HS-27A (cell line): ENCODE results near the gene SYNE2.
"Not testable (repeated sequence)": the region's sequence is repeated elsewhere in the genome, so short reads cannot be mapped to it uniquely, and the experiment has no call there.

ENCODE experiments used
- DNase-seq: peaks from one replicate; pipeline ENCODE4 v3.0.0-alpha.2; 2012; ENCODE audit warnings: low read depth, missing footprints

The SYNE2 gene

DNA sequence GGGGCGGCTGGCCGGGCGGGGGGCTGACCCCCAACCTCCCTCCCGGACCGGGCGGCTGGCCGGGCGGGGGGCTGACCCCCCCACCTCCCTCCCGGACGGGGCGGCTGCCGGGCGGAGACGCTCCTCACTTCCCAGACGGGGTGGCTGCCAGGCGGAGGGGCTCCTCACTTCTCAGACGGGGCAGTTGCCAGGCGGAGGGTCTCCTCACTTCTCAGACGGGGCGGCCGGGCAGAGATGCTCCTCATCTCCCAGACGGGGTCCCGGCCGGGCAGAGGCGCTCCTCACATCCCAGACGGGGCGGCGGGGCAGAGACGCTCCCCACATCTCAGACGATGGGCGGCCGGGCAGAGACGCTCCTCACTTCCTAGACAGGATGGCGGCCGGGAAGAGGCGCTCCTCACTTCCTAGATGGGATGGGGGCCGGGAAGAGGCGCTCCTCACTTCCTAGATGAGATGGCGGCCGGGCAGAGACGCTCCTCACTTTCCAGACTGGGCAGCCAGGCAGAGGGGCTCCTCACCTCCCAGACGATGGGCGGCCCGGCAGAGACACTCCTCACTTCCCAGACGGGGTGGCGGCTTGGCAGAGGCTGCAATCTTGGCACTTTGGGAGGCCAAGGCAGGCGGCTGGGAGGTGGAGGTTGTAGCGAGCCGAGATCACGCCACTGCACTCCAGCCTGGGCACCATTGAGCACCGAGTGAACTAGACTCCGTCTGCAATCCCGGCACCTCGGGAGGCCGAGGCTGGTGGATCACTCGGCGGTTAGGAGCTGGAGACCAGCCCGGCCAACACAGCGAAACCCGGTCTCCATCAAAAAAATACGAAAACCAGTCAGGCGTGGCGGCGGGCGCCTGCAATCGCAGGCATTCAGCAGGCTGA lies 185.3 kb downstream of the SYNE2 start:
- DNase-seq: not testable (repeated sequence)

DNA sequence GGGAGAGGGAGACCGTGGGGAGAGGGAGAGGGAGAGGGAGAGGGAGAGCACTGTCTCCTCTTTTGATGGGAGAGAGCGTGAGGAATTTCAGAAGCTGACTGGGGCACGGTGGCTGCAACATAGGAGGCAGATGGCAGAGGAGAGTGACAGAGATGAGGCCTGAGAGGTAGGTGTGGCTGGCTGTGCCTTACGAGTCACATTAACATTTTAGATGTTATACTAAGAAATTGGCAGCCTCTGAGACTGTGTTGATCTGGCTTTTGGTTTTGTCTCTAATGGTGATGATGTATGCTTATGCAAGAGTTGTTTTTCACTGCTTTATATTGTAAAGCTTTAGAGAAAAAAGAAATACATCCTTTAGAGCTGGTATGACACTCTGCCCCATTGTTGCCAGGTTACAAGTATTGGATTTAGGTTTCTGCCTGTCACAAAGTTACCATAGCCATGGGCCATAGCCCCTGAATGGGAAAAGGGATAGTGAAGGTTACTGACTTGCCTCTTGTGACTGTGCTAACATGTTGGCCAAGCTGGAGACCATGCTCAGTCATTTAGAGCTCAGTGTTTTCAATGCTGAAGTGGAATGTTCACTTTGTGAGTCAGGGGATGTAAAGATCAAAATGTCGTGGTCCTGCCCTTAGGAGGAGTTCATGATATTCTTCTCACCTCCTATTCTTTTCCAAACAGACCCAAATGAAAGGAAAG lies 186.2 kb downstream of the SYNE2 start:
- no peak for DNase-seq

DNA sequence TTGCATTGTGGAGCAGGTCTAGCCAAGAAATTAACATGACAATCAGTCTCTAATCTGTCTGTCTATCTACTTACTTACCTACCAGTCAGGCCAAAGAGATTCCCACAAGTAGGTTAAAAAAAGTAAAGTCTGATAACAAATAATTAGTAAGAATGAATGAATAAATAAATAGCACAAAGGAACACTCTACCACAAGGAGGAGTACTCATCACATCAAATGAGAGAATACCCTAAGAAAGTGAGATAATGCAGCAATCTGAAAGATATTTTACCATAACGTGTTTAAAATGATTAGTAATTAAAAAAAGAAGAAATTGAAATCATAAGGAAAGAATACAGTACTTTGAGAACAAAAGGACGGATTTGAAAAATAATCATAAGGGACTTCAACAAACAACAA lies 187.2 kb downstream of the SYNE2 start:
- no peak for DNase-seq

DNA sequence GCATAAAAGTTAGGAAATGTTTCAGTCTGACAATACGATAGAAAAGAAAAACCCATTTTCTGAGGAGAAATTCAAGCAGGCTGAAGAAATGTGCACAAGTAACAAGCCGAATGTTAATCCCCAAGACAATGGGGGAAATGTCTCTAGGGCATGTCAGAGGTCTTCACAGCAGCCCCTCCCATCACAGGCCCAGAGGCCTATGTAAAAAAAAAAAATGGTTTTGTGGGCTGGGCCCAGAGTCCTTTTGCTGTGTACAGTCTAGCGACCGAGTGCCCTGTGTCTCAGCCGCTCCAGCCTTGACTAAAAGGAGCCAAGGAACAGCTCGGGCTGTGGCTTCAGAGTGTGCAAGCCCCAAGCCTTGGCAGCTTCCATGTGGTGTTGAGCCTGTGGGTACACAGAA lies 190.5 kb downstream of the SYNE2 start:
- DNase-seq: not testable (repeated sequence)

DNA sequence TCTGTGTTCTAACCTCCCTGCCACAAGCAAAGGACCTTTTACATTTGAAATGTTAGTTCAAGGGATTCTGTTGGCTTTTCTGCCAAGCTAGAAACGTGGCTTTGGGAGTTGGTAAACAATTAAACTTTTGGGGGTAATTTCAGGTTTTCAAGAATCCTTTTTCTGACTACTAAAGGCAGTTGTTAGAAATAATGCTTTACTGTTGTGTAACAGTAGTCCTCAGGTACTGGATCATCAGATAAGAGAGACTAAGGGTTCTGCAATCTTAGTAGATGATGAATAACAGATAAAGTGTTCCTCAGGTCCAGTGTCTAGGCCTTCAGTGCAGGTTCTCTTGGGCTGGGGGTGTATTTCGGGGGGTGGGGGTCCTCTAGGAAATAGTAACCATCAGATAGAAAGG lies 192.3 kb downstream of the SYNE2 start:
- DNase-seq: no peak

DNA sequence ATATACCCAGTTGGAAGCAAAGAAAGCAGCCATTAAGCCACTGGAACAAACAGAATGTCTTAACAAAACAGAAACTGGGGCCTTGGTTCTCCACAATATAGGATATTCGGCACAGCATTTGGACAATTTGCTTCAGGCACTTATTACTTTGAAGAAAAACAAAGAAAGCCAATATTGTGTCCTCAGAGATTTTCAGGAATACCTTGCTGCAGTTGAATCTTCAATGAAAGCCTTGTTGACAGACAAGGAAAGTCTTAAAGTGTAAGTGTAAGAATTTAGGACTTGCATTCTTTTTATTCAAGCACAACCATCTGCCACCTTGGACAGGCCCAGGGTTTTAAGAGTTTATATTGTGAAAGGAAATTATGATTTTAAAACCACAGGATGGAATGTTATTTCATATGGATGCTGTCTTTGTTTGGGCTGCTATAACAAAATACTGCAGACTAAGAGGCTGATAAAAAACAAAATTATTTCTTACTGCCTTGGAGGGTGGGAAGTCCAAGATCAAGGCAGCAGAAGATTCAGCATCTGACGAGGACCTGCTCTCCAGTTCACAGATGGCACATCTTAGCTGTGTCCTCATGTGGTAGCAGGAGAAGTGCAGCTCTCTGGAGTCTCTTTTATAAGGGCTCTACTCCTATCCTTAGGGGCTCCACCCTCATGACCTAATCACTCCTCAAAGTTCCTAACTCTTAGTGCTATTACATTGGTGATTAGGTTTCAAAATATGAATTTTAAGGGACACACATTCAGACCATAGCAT lies 197.0 kb downstream of the SYNE2 start:
- no peak for DNase-seq

DNA sequence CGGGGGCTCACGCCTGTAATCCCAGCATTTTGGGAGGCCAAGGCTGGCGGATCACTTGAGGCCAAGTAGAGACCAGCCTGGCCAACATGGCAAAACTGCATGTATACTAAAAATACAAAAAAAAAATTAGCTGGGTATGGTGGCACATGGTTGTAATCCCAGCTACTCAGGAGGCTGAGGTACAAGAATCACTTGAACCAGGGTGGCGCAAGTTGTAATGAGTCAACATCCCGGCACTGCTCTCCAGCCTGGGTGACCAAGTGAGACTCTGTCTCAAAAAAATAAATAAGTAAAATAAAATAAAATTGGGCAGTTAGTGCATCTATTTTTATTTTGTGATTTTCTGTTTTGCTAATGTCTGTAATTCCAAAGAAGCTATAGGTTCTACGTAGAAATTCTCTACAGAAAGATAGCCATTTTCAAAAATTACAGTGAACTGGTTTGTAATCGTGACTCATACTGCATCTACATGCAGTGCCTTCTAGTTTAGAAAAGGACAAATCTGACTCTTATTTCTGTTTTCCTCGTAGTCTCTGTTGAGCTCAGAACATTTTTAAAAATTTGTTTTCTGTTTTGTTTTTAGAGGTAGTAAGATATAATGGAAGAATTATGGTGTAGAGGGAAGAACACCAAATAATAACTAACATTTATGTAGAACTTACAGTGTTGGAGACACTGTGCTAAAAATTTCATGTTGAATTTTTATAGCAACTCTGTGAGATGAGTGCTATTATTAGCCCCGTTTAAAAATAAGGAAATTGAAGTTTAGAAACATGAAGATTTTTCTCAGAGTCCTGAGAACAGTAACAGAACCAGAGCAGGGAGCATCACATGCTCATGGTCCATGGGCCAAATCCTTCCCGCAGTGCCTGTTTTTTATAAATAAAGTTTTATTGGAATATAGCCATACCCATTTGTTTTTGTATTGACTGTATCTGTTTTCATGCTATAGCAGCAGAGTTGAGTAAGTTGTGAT lies 201.2 kb downstream of the SYNE2 start:
- no peak for DNase-seq

DNA sequence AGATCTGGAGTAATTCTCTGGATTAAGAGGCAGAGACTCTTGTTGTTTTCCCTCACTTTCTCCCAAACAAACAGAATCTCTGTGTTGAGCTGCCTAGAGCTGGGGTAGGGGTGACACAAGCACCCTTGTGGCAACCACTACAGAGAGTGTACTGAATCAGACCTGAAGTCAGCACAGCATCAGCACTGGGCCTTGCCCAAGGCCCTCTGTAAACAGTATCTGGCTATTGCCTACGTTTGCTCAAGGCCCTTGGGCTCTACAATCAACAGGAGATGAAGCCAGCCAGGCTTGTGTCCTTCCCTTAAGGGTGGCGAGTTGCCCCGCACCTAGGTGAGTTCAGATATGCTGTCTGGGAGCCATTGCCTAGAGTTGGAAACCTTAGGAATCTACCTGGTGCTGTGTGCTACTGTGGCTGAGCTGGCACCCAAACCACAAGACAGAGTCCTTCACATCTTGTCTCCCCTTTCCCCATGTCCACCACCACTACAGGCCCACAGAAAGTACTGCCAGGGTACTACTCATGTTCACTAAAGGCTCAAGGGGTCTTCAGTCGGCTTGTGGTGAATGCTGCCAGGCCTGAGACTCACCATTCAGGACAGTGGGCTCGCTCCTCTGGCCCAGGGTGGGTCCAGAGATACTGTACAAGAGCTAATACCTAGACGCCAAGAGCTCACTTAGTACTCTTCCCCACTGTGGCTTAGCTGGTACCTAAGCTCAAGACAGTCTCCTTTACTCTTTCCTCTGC lies 206.8 kb downstream of the SYNE2 start:
- no peak for DNase-seq

DNA sequence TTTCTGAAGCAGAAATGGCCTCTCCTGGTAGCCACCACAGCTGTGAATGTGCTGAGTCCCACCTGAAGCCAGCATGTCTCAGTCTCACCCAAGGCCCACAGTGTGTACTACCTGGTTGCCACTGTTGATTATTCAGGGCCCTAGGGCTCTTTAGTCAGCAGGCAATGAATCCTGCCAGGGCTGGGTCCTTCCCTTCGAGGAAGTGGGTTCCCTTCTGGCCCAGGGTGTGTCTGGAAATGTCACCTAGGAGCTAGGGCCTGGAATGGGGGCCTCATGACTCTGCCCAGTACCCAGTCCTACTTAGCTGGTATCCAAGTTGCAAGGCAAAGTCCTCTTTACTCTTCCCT lies 207.4 kb downstream of the SYNE2 start:
- DNase-seq: no peak

DNA sequence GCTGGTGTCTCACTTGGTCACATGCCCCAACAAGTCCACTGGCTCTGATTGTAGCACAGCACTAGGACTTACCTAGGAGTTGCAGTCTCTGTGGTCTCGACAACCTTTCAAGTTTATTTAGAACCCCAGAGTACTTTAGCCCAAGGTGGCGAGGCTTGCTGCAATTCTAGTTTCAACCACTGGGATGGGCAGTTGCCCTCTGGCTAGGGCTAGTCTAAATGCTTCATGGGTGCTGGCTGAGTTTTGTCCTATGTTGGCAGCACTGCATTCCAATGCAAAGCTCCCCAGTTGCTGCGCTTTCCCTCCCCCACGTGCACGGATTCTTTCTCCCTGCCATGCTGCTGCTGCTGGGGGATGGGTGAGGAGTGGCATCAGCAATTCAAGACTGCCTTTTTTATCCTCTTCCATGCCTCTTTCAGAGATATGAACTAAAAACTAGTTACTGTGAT lies 207.9 kb downstream of the SYNE2 start:
- DNase-seq: peak; percentile 72

DNA sequence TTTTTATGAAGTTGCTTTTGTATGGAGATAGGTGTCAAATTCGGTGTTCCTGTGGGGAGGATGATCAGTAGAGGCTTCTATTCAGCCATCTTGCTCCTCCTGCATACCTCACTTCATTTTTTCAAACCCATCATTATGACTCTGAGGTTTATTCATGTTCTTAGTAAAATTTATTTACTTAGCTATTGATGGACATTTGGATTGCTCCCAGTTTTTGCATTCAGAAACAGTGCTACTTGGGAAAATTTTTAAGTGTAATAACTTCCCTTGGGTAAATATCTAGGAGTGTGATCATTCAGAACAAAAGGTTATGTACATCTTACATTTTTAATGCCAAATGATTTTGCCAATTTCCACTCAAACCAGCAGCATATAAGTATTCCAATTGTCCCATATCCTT lies 208.3 kb downstream of the SYNE2 start:
- DNase-seq: no peak

DNA sequence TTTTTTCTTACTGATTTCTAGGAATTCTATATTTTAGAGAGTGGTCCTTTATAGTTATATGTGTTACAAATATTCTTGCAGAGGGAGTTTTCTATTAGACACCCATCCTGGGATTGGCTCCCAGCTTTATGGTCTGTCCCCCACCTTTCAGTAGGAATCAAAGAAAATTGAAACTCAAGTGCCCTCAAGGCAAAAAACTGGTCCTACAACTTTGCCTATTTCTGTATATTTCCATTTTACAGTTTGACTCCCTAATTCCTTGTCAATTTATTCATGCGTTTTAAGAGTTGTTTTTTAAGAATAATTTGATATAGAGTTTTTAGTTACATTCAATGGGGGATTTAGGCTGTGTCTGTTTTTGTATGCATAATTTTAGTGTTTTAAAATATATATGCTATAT lies 208.9 kb downstream of the SYNE2 start:
- DNase-seq: no peak

DNA sequence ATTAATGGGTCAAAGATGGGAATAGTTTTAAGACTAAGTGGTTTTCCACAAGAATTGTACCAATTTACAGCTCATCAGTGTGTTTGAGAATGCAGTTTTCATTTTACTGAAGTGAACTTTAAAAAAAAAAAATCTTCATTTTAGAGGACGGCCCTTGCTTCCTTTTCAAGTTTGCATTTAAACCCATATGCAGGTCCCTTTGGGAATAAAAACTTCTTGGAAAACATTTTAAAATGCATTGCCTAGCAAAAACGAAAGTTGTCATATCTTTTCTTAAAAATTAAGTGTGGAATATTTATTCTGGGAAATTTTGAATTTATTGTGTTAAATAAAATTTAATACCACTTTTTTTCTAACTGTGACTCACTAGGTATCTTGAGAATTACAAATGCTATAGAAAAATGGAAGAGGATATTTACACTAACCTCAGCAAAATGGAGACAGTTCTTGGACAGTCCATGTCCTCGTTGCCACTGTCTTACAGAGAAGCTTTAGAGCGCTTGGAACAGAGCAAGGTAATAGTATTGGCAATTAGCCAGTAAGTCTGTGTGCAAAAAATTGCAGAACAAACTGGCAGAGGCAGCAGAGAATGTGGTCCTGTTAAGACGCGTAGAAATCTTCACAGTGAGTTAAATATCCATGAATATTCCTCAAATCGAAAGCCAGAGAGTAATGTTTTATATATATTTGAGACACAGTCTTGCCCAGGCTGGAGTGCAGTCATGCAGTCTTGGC lies 209.7 kb downstream of the SYNE2 start:
- DNase-seq: no peak

DNA sequence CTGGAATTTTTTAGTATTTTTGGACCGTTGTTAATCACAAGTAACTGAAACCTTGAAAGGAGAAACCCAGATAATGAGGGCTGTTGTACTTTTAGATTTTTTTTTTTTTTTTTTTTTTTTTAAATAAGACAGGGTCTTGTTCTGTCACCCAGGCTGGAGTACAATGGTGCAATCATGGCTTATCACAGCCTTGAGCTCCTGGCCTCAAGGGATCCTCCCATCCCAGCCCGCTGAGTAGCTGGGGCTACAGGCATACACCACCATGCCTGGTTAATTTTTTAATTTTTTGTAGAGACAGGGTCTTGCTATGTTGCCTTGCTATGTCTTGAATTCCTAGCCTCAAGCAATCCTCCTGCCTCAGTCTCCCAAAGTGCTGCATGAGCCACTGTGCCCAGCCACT lies 211.6 kb downstream of the SYNE2 start:
- no peak for DNase-seq

DNA sequence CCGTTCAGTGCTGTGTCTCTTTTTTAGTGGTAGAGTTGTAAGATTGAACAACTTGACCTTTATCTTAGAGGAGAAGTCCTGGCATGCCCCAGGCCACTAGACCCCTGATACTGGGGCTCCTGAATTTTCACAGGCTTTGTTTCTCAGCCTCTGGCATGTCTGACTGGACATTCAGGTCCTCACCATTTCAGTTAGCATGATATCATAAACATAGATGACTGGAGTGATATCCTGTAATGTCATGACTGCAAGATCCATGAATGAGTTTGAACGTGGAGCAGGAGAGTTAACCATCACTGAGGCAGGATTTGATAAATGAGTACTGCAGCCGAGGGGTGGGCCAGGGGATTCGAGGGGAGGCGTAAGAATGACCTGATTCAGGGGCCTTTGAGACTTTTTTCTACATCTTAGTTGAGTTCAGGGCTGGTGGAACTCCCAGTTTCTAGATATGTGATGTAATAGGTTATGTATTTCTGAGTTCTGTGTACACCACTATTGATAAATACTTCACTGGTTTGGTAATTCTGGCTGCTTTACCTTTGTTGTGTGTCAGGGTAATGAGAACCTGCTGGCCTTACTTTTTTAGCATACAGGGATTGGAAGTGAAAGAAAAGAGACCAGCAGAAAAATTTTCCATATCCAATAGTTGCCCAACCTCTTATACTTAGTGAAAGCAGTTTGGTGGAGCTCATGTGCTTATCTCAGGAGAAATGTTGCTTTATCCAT lies 217.0 kb downstream of the SYNE2 start:
- no peak for DNase-seq

DNA sequence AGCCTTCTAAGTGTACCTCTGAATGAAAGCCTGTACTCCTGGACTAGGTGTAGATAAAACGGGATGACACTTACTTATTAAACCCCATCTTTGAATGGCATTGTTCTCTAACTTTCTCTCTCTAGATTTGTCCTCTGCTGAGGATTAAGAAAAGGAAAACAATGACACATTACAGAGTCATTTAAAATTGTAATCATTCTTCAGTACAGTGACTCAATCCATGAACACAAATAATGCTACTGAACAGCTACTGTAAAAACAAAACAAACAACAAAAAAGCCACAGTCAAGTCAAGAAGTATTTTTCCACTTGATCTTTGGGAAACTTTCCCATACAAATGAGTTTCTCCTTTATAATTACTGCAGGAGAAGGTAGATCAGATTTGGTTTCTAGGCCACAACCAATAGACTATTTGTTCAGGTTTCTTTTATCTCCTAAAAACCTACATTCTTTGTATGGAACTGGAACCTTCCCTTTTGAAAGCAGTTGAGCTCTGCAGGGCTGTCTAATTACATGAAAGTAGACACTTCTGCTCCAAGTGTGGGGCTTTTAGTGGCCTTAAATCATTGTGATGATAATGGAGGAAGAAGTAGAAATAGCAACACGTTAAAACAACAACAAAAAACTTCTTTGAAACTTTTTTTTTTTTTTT lies 222.3 kb downstream of the SYNE2 start:
- DNase-seq: no peak

DNA sequence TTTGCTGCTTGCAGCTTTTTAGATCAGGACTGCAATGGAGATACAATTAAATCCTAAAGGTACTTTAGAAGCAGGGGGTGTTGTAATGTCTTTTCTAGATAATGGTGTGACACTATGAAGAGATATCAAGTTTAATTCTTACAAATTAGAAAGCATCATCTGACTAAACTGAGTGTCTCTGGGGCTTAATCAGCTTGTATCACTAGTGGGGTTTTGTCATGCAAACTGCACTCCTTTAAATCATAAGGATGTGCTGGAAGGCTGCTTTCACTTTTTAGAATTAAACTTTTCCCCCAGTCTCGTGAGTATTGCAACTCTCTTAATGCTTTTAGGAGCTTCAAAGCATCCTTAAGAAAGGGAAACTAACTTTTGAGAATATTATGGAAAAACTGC lies 222.8 kb downstream of the SYNE2 start:
- DNase-seq: no peak

DNA sequence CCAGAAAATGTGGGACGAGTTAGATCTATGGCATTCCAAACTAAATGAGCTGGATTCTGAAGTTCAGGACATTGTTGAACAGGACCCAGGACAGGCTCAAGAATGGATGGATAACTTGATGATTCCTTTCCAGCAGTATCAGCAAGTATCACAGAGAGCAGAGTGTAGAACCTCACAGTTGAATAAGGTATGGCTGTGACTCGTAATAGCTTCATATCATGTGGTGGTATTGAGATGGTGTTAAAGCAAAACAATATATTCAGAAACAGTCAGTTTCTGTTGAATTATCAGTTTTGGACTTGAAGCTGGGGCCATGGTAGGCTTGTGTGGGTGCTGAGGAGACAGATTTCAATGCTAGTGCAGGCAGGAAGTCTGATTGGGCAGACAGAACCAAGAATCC lies 227.6 kb downstream of the SYNE2 start:
- DNase-seq: no peak

DNA sequence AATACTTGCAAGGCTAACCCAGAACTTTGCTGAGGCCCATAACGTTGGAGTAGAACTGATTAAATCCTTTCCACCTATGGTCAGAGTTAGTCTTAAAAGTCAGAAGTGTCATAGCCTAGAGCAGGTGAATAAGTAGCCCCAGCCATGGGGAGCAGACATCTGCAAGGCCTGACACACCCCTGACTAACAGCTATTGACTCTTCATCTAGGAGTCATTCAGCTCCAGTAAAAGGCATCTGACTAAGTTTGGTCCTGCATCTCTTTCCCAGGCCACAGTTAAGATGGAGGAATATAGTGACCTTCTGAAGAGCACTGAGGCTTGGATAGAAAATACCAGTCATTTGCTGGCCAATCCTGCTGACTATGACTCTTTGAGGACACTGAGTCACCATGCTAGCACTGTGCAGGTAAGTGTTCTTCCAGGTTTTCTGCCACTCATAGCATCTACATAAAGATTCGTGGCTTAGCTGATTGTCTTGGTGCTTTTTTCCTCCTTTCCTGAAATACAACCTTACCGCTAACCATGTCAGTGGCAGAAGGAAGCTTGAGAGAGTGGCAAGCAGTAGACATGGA lies 228.5 kb downstream of the SYNE2 start:
- no peak for DNase-seq
